Mononuclear cell (primary cell): Measurements from ENCODE around the gene GLB1L3. TPM values are rescaled to one million over a fixed set of nuclear protein-coding genes. Genes with fewer than 3 reads are reported as not detected.
"Not testable (repeated sequence)": the region's sequence is repeated elsewhere in the genome, so short reads cannot be mapped to it uniquely, and the experiment has no call there.

Experiments used
- H3K27me3 ChIP-seq: 2 replicates; pipeline ENCODE4 v1.6.0; 2011; ENCODE audit warnings: low read length, control low read depth; ENCODE audit not compliant: insufficient read depth
- H3K4me1 ChIP-seq: 2 replicates; pipeline ENCODE4 v1.5.1; 2011; ENCODE audit warnings: mild to moderate bottlenecking, low read length, control low read depth; ENCODE audit not compliant: insufficient read depth
- H3K4me3 ChIP-seq: 2 replicates; pipeline ENCODE4 v1.5.1; 2011; ENCODE audit warnings: mild to moderate bottlenecking, low read length, moderate library complexity
- H3K9me3 ChIP-seq: 2 replicates; pipeline ENCODE4 v1.5.1; 2011; ENCODE audit warnings: low read depth, mild to moderate bottlenecking, control low read depth, low read length
- total RNA-seq: library from RNA; depleted of rRNA; stranded (reverse); fragments of >200 nt; gene quantifications from one replicate; pipeline ENCODE4 v1.2.3, GENCODE V29; 2012

The GLB1L3 gene
- total RNA-seq, 1 donor: 0.52 TPM

GRCh38 chr11:134334796-134335571 lies 58.8 kb downstream of the GLB1L3 start:
- Histone ChIP-seq H3K9me3 (no peaks in the 10 kb centered on the region), H3K27me3 (peaks cover 26% of the 10 kb centered on the region), H3K4me3 (no peak overlapping the region), H3K4me1 (peaks cover 8% of the 10 kb centered on the region)

GRCh38 chr11:134337051-134337450 lies 60.9 kb downstream of the GLB1L3 start:
- peaks cover 13% of the 10 kb centered on the region for H3K27me3 ChIP-seq
- H3K4me3 ChIP-seq: no peak overlapping the region
- H3K9me3 ChIP-seq: no peaks in the 10 kb centered on the region
- H3K4me1 ChIP-seq: peaks cover 6% of the 10 kb centered on the region

GRCh38 chr11:134338068-134338467 lies 61.9 kb downstream of the GLB1L3 start:
- no peaks in the 10 kb centered on the region for H3K4me1 ChIP-seq
- H3K27me3 ChIP-seq: peaks cover 4% of the 10 kb centered on the region
- no peak overlapping the region for H3K4me3 ChIP-seq
- H3K9me3 ChIP-seq: no peaks in the 10 kb centered on the region

- no peak overlapping the region for H3K4me3 ChIP-seq
- H3K4me1 ChIP-seq: no peaks in the 10 kb centered on the region
- no peaks in the 10 kb centered on the region for H3K9me3 ChIP-seq
- H3K27me3 ChIP-seq: no peaks in the 10 kb centered on the region
Measured at GRCh38 chr11:134338654-134339053, 62.5 kb downstream of the GLB1L3 start.

GRCh38 chr11:134339756-134340155 lies 63.6 kb downstream of the GLB1L3 start:
- H3K27me3 ChIP-seq: no peaks in the 10 kb centered on the region
- H3K9me3 ChIP-seq: no peaks in the 10 kb centered on the region
- H3K4me3 ChIP-seq: no peak overlapping the region
- no peaks in the 10 kb centered on the region for H3K4me1 ChIP-seq

GRCh38 chr11:134340354-134340964 lies 64.3 kb downstream of the GLB1L3 start:
- Histone ChIP-seq H3K4me3 (no peak overlapping the region), H3K9me3 (no peaks in the 10 kb centered on the region), H3K4me1 (no peaks in the 10 kb centered on the region), H3K27me3 (no peaks in the 10 kb centered on the region)

- Histone ChIP-seq H3K4me3 (no peak overlapping the region), H3K9me3 (no peaks in the 10 kb centered on the region), H3K27me3 (no peaks in the 10 kb centered on the region), H3K4me1 (no peaks in the 10 kb centered on the region)
Measured at GRCh38 chr11:134341805-134342571, 65.8 kb downstream of the GLB1L3 start.

GRCh38 chr11:134342572-134343340 lies 66.6 kb downstream of the GLB1L3 start:
- no peaks in the 10 kb centered on the region for H3K9me3 ChIP-seq
- no peaks in the 10 kb centered on the region for H3K27me3 ChIP-seq
- no peaks in the 10 kb centered on the region for H3K4me1 ChIP-seq
- H3K4me3 ChIP-seq: no peak overlapping the region

GRCh38 chr11:134343646-134344045 lies 67.5 kb downstream of the GLB1L3 start:
- no peaks in the 10 kb centered on the region for H3K27me3 ChIP-seq

GRCh38 chr11:134344497-134345236 lies 68.5 kb downstream of the GLB1L3 start:
- H3K27me3 ChIP-seq, H3K9me3 ChIP-seq, H3K4me1 ChIP-seq, H3K4me3 ChIP-seq: not testable (repeated sequence)

More at GRCh38 chr11:134343646-134344045, 67.5 kb downstream of the GLB1L3 start:
- Histone ChIP-seq H3K9me3 (no peaks in the 10 kb centered on the region), H3K4me1 (no peaks in the 10 kb centered on the region), H3K4me3 (no peak overlapping the region)

- Histone ChIP-seq H3K9me3 (no peaks in the 10 kb centered on the region), H3K4me3 (no peak overlapping the region), H3K27me3 (no peaks in the 10 kb centered on the region), H3K4me1 (peaks cover 6% of the 10 kb centered on the region)
Measured at GRCh38 chr11:134345237-134345550, 69.0 kb downstream of the GLB1L3 start.

GRCh38 chr11:134346101-134346975 lies 70.2 kb downstream of the GLB1L3 start:
- Histone ChIP-seq H3K4me3 (no peak overlapping the region), H3K9me3 (no peaks in the 10 kb centered on the region), H3K27me3 (no peaks in the 10 kb centered on the region), H3K4me1 (peaks cover 6% of the 10 kb centered on the region)

GRCh38 chr11:134346976-134347350 lies 70.8 kb downstream of the GLB1L3 start:
- H3K4me1 ChIP-seq: peaks cover 6% of the 10 kb centered on the region

GRCh38 chr11:134347441-134347840 lies 71.3 kb downstream of the GLB1L3 start:
- peaks cover 6% of the 10 kb centered on the region for H3K4me1 ChIP-seq
- no peaks in the 10 kb centered on the region for H3K27me3 ChIP-seq
- H3K9me3 ChIP-seq: no peaks in the 10 kb centered on the region
- H3K4me3 ChIP-seq: no peak overlapping the region

More at GRCh38 chr11:134346976-134347350, 70.8 kb downstream of the GLB1L3 start:
- Histone ChIP-seq H3K9me3 (no peaks in the 10 kb centered on the region), H3K4me3 (no peak overlapping the region), H3K27me3 (no peaks in the 10 kb centered on the region)
